HG03558 (cell line): ENCODE data around the gene ADAT1.

Experiments
- ATAC-seq: cut with Tn5 transposase; IDR thresholded peaks from one replicate; pipeline ENCODE4 v1.9.1; 2021; ENCODE audit warnings: moderate number of reproducible peaks; ENCODE audit not compliant: unreplicated experiment; ENCODE audit errors: extremely low read depth

Gene ADAT1

GRCh38 chr16:75550211-75550662 is 72.8 kb downstream of the ADAT1 start:
- ATAC-seq: peak; percentile 80
